WTC11 (cell line): ENCODE measurements around the gene DTD1. TPM values are rescaled to one million over a fixed set of nuclear protein-coding genes. Genes with fewer than 3 reads are reported as not detected.

Source experiments
- ATAC-seq: fragments of 200-7000 bp; cut with Tn5 transposase; 2 replicates; pipeline ENCODE4 v1.10.0; 2021; ENCODE audit warnings: mild to moderate bottlenecking, moderate library complexity
- CTCF ChIA-PET: fragments of 300-600 bp; sonication (Branson Sonifier 250); formaldehyde crosslinking; loops from one replicate; lab custom pipeline; 2021; ENCODE audit warnings: antibody characterized with exemption; lab: Charles Lee
- POLR2A ChIA-PET: fragments of 350-600 bp; sonication (Branson Sonifier 250); formaldehyde crosslinking; loops from one replicate; lab custom pipeline; 2021; ENCODE audit warnings: antibody characterized with exemption; lab: Charles Lee
- DNase-seq: peaks from one replicate; pipeline ENCODE4 v3.0.0; 2021; ENCODE audit warnings: low spot score
- H3K27ac Mint-ChIP-seq: 2 replicates; pipeline ENCODE4 v1.8.0; 2021; ENCODE audit warnings: mixed read lengths
- H3K27me3 Mint-ChIP-seq: 2 replicates; pipeline ENCODE4 v1.8.0; 2021; ENCODE audit warnings: low read depth, mild to moderate bottlenecking, moderate library complexity, mixed read lengths
- H3K36me3 Mint-ChIP-seq: 2 replicates; pipeline ENCODE4 v1.8.0; 2021; ENCODE audit warnings: mixed read lengths
- H3K4me1 Mint-ChIP-seq: 2 replicates; pipeline ENCODE4 v1.8.0; 2022; ENCODE audit warnings: mixed read lengths
- H3K4me3 Mint-ChIP-seq: 2 replicates; pipeline ENCODE4 v1.8.0; 2021; ENCODE audit warnings: mild to moderate bottlenecking, moderate library complexity, mixed read lengths
- H3K9me3 Mint-ChIP-seq: 2 replicates; pipeline ENCODE4 v1.8.0; 2021; ENCODE audit warnings: mixed read lengths
- ERG ChIP-seq: fragments of 250-450 bp; sonication (Bioruptor Pico); IDR thresholded peaks from 2 replicates; pipeline ENCODE4 v1.8.0; 2021; ENCODE audit warnings: mild to moderate bottlenecking
- FOXJ3 ChIP-seq: sonication (generic); formaldehyde crosslinking; IDR thresholded peaks from 2 replicates; pipeline ENCODE4 v1.9.0; 2021; ENCODE audit warnings: missing genetic modification reagents, mild to moderate bottlenecking, borderline replicate concordance
- GABPB1 ChIP-seq: sonication (generic); formaldehyde crosslinking; IDR thresholded peaks from 2 replicates; pipeline ENCODE4 v1.8.1; 2023; ENCODE audit warnings: mild to moderate bottlenecking, missing genetic modification reagents
- GTF2I ChIP-seq: fragments of 250-450 bp; sonication (Bioruptor Pico); conservative IDR thresholded peaks from 2 replicates; pipeline ENCODE4 v1.4.0; 2021; ENCODE audit warnings: mild to moderate bottlenecking
- MYBL2 ChIP-seq: sonication (generic); formaldehyde crosslinking; IDR thresholded peaks from 2 replicates; pipeline ENCODE4 v1.8.1; 2023; ENCODE audit warnings: mild to moderate bottlenecking, moderate library complexity, missing genetic modification reagents
- NR2C2 ChIP-seq: sonication (generic); formaldehyde crosslinking; IDR thresholded peaks from 2 replicates; pipeline ENCODE4 v1.8.0; 2022; ENCODE audit warnings: mild to moderate bottlenecking, missing genetic modification reagents
- ZBTB21 ChIP-seq: sonication (generic); formaldehyde crosslinking; IDR thresholded peaks from 2 replicates; pipeline ENCODE4 v1.8.1; 2023; ENCODE audit warnings: mild to moderate bottlenecking, missing genetic modification reagents, borderline replicate concordance
- ZNF425 ChIP-seq: fragments of 250-450 bp; sonication (Bioruptor Pico); conservative IDR thresholded peaks from 2 replicates; pipeline ENCODE4 v1.9.0; 2021; ENCODE audit warnings: mild to moderate bottlenecking
- ZSCAN18 ChIP-seq: fragments of 250-450 bp; sonication (Bioruptor Pico); IDR thresholded peaks from 2 replicates; pipeline ENCODE4 v2.1.2; 2022; ENCODE audit warnings: mild to moderate bottlenecking, moderate library complexity
- total RNA-seq: library from RNA; stranded (reverse); gene quantifications from 3 replicates; pipeline ENCODE4 v1.2.3, GENCODE V29; 2021
- TF ChIP-seq, protein P1 (sequence below): fragments of 250-450 bp; sonication (Bioruptor Pico); IDR thresholded peaks from 2 replicates; pipeline ENCODE4 v1.9.0; 2021; ENCODE audit warnings: moderate library complexity, mild to moderate bottlenecking, inconsistent platforms, borderline replicate concordance
- TF ChIP-seq, protein P2 (sequence below): sonication (generic); formaldehyde crosslinking; IDR thresholded peaks from 2 replicates; pipeline ENCODE4 v1.8.1; 2022; ENCODE audit warnings: missing genetic modification reagents, borderline replicate concordance
- TF ChIP-seq, protein P3 (sequence below): sonication (generic); formaldehyde crosslinking; IDR thresholded peaks from 2 replicates; pipeline ENCODE4 v1.8.1; 2023; ENCODE audit warnings: mild to moderate bottlenecking, missing genetic modification reagents
- TF ChIP-seq, protein P4 (sequence below): sonication (generic); formaldehyde crosslinking; IDR thresholded peaks from 2 replicates; pipeline ENCODE4 v1.8.1; 2022; ENCODE audit warnings: mild to moderate bottlenecking, missing genetic modification reagents, moderate library complexity, borderline replicate concordance

DTD1 gene
- total RNA-seq, 1 experiment from 2014 or later, result 71.1 TPM

GRCh38 chr20:18580012-18580411, 7.8 kb upstream of the DTD1 start (continued):
- TF ChIP-seq, protein P1, sequence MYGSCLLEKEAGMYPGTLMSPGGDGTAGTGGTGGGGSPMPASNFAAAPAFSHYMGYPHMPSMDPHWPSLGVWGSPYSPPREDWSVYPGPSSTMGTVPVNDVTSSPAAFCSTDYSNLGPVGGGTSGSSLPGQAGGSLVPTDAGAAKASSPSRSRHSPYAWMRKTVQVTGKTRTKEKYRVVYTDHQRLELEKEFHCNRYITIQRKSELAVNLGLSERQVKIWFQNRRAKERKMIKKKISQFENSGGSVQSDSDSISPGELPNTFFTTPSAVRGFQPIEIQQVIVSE, result no peak
- no peak for TF ChIP-seq MYBL2 (CRISPR knock-in tag)
- no peak for TF ChIP-seq ZBTB21 (CRISPR knock-in tag)
- TF ChIP-seq, protein P2, sequence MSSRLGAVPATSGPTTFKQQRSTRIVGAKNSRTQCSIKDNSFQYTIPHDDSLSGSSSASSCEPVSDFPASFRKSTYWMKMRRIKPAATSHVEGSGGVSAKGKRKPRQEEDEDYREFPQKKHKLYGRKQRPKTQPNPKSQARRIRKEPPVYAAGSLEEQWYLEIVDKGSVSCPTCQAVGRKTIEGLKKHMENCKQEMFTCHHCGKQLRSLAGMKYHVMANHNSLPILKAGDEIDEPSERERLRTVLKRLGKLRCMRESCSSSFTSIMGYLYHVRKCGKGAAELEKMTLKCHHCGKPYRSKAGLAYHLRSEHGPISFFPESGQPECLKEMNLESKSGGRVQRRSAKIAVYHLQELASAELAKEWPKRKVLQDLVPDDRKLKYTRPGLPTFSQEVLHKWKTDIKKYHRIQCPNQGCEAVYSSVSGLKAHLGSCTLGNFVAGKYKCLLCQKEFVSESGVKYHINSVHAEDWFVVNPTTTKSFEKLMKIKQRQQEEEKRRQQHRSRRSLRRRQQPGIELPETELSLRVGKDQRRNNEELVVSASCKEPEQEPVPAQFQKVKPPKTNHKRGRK (CRISPR knock-in tag), result no peak
- TF ChIP-seq, protein P3, sequence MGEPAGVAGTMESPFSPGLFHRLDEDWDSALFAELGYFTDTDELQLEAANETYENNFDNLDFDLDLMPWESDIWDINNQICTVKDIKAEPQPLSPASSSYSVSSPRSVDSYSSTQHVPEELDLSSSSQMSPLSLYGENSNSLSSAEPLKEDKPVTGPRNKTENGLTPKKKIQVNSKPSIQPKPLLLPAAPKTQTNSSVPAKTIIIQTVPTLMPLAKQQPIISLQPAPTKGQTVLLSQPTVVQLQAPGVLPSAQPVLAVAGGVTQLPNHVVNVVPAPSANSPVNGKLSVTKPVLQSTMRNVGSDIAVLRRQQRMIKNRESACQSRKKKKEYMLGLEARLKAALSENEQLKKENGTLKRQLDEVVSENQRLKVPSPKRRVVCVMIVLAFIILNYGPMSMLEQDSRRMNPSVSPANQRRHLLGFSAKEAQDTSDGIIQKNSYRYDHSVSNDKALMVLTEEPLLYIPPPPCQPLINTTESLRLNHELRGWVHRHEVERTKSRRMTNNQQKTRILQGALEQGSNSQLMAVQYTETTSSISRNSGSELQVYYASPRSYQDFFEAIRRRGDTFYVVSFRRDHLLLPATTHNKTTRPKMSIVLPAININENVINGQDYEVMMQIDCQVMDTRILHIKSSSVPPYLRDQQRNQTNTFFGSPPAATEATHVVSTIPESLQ (CRISPR knock-in tag), result no peak
- TF ChIP-seq ZSCAN18, result no peak
- TF ChIP-seq, protein P4, sequence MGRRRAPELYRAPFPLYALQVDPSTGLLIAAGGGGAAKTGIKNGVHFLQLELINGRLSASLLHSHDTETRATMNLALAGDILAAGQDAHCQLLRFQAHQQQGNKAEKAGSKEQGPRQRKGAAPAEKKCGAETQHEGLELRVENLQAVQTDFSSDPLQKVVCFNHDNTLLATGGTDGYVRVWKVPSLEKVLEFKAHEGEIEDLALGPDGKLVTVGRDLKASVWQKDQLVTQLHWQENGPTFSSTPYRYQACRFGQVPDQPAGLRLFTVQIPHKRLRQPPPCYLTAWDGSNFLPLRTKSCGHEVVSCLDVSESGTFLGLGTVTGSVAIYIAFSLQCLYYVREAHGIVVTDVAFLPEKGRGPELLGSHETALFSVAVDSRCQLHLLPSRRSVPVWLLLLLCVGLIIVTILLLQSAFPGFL (CRISPR knock-in tag), result no peak
- TF ChIP-seq ZNF425 (CRISPR knock-in tag), result no peak
- TF ChIP-seq FOXJ3 (CRISPR knock-in tag), result no peak
- no peak for TF ChIP-seq ERG
- TF ChIP-seq GTF2I (CRISPR knock-in tag), result no peak
- no peak for TF ChIP-seq NR2C2

DNA sequence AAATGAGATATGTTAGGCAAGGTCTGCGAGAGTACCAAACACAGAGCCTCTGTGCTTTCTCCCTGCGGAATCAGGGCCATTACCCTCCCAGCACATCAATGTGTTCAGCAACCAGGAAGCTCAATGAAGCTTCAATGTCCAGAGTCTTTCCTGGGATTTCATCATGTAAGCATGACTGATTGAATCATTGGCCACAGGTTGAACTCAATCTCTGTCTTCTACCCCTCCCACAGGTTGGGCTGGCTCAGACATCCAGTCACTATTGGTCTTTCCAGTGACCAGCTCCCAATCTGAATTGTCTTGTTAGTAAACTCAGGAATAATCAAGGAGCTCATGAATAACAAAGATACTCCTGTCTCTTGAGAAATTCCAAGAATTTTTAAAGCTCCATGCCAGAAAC, 2.7 kb upstream of the DTD1 start:
- H3K27ac Mint-ChIP-seq, result peak overlapping the region; percentile 32; the same call in 1 of the 2 replicates
- TF ChIP-seq GABPB1 (CRISPR knock-in tag) (peak; percentile 99), NR2C2 (no peak)
- TF ChIP-seq, all 79 proteins: peak for 1
- peaks cover 3% of the 10 kb centered on the region; the same call in 1 of the 2 replicates for H3K27me3 Mint-ChIP-seq
- ATAC-seq (peak; percentile 29), DNase-seq (peak; percentile 31)
- H3K4me3 Mint-ChIP-seq, result no peak overlapping the region
- no peaks in the 10 kb centered on the region; the same call in 1 of the 2 replicates for H3K36me3 Mint-ChIP-seq
- H3K9me3 Mint-ChIP-seq, result peaks cover 4% of the 10 kb centered on the region
- POLR2A ChIA-PET, result interaction anchor here (0.6 to 1.2 kb wide), 4 partner anchors 10 to 1984 kb away, joined by 3 to 11 read pairs (median 5); partner anchors contain the start of genes DZANK1, POLR3F and SEC23B
- peaks cover 21% of the 10 kb centered on the region for H3K4me1 Mint-ChIP-seq
- CTCF ChIA-PET, result interaction anchor here (0.6 to 1.1 kb wide), 2 partner anchors 9 to 78 kb away, joined by 3 to 4 read pairs; partner anchors contain the start of gene SEC23B
